HepG2 (cell line): ENCODE results near the gene TOMM6. TPM values are rescaled to one million over a fixed set of nuclear protein-coding genes. Genes with fewer than 3 reads are reported as not detected.

Source experiments
- AGO1 ChIP-seq: fragments of 200-400 bp; formaldehyde crosslinking; IDR thresholded peaks from 2 replicates; pipeline ENCODE4 v1.6.1; 2017; ENCODE audit warnings: mild to moderate bottlenecking, low read depth, low read length, moderate library complexity; ENCODE audit not compliant: poor library complexity, severe bottlenecking
- CEBPG ChIP-seq: IDR thresholded peaks from 2 replicates; pipeline ENCODE4 v1.6.1; 2016
- GZF1 ChIP-seq: sonication (generic); formaldehyde crosslinking; IDR thresholded peaks from 2 replicates; pipeline ENCODE4 v1.5.1; 2020; ENCODE audit warnings: mild to moderate bottlenecking, missing genetic modification reagents
- HIVEP1 ChIP-seq: sonication (generic); formaldehyde crosslinking; IDR thresholded peaks from 2 replicates; pipeline ENCODE4 v1.4.0; 2020; ENCODE audit warnings: mild to moderate bottlenecking, missing genetic modification reagents
- HMG20A ChIP-seq: IDR thresholded peaks from 2 replicates; pipeline ENCODE4 v1.6.1; 2016; ENCODE audit warnings: borderline replicate concordance
- NFE2 ChIP-seq: sonication (generic); formaldehyde crosslinking; IDR thresholded peaks from 2 replicates; pipeline ENCODE4 v1.4.0; 2020; ENCODE audit warnings: missing genetic modification reagents
- SIX4 ChIP-seq: sonication (generic); formaldehyde crosslinking; IDR thresholded peaks from 2 replicates; pipeline ENCODE4 v1.4.0; 2020; ENCODE audit warnings: missing genetic modification reagents
- ZNF160 ChIP-seq: sonication (generic); formaldehyde crosslinking; IDR thresholded peaks from 2 replicates; pipeline ENCODE4 v1.8.0; 2022; ENCODE audit warnings: mild to moderate bottlenecking, inconsistent platforms, missing genetic modification reagents
- ZNF30 ChIP-seq: sonication (generic); formaldehyde crosslinking; IDR thresholded peaks from 2 replicates; pipeline ENCODE4 v1.5.0; 2020; ENCODE audit warnings: mild to moderate bottlenecking, missing genetic modification reagents
- ZNF619 ChIP-seq: sonication (generic); formaldehyde crosslinking; IDR thresholded peaks from 2 replicates; pipeline ENCODE4 v1.4.0; 2020; ENCODE audit warnings: mild to moderate bottlenecking, missing genetic modification reagents
- ZNF772 ChIP-seq: sonication (generic); formaldehyde crosslinking; IDR thresholded peaks from 2 replicates; pipeline ENCODE4 v1.5.0; 2020; ENCODE audit warnings: mild to moderate bottlenecking, missing genetic modification reagents
- ZNF782 ChIP-seq: sonication (generic); formaldehyde crosslinking; IDR thresholded peaks from 2 replicates; pipeline ENCODE4 v1.4.0; 2020; ENCODE audit warnings: missing genetic modification reagents, mild to moderate bottlenecking, borderline replicate concordance
- ZSCAN25 ChIP-seq: sonication (generic); formaldehyde crosslinking; IDR thresholded peaks from 2 replicates; pipeline ENCODE4 v1.8.0; 2022; ENCODE audit warnings: mild to moderate bottlenecking, missing genetic modification reagents
- polyA plus RNA-seq, 8 experiments: library from polyadenylated mRNA; depleted of rRNA in 3 of 8; stranded (reverse) in 7 of 8; unstranded in 1 of 8; fragments of >200 nt; fragmentation: Illumina TruSeq in 4 of 8; extraction: Trizol in 4 of 8; gene quantifications; 2 replicates each; pipeline versions ENCODE4 v1.2.1 to v1.2.3, GENCODE V29; 2011 to 2016; ENCODE audit warnings: low read depth in 4 of 8, missing spikeins in 1 of 8, mixed read lengths in 1 of 8; ENCODE audit not compliant: insufficient read depth in 1 of 8
- total RNA-seq, 5 experiments: library from RNA; depleted of rRNA; stranded (reverse); fragments of >200 nt; fragmentation: Illumina TruSeq; extraction: Trizol; gene quantifications; 2 replicates each; pipeline ENCODE4 v1.2.3, GENCODE V29; 2016; ENCODE audit warnings: low read depth in 1 of 5
- TF ChIP-seq, protein P1 (sequence below): sonication (generic); formaldehyde crosslinking; IDR thresholded peaks from 2 replicates; pipeline ENCODE4 v1.8.0; 2023; ENCODE audit warnings: mild to moderate bottlenecking, missing genetic modification reagents
- TF ChIP-seq, protein P2 (sequence below): sonication (generic); formaldehyde crosslinking; IDR thresholded peaks from 2 replicates; pipeline ENCODE4 v1.4.0; 2020; ENCODE audit warnings: mild to moderate bottlenecking, missing genetic modification reagents, borderline replicate concordance
- TF ChIP-seq, protein P3 (sequence below): sonication (generic); formaldehyde crosslinking; IDR thresholded peaks from 2 replicates; pipeline ENCODE4 v1.5.0; 2020; ENCODE audit warnings: missing genetic modification reagents
- TF ChIP-seq, protein P4 (sequence below): sonication (generic); formaldehyde crosslinking; IDR thresholded peaks from 2 replicates; pipeline ENCODE4 v1.4.0; 2020; ENCODE audit warnings: mild to moderate bottlenecking, low read depth, missing genetic modification reagents
- TF ChIP-seq, protein P5 (sequence below): sonication (generic); formaldehyde crosslinking; IDR thresholded peaks from 2 replicates; pipeline ENCODE4 v1.4.0; 2020; ENCODE audit warnings: missing genetic modification reagents, mild to moderate bottlenecking, borderline replicate concordance

The TOMM6 gene
- total and polyA plus RNA-seq, 2 of the 13 experiments (the other 11 are each of a cell fraction or from before 2014, with no cell fraction given): 320 to 321 TPM

DNA sequence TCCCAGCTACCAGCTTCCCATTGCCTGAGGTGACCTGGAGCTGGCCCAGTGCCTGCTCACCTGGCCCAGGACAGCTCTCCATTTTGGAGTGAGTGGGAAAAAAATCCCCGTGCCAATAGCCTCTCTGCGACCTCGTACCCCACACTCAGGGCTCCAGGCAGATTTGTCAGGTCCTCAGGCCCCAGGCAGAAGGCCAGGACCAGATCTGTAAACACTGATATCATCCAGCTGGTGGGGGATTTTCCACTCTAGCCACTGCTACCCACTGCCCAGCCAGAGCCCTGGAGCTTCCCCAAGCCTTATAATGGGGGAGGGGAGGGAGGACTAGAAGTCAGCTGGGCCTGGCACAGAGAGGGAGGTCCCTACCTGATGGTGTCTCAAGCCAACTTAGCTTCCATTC, 39.0 kb upstream of the TOMM6 start (continued):
- TF ChIP-seq AGO1 (no peak), ZSCAN25 (CRISPR knock-in tag) (no peak), GZF1 (CRISPR knock-in tag) (no peak), ZNF30 (no peak), HMG20A (CRISPR knock-in tag) (no peak), SIX4 (CRISPR knock-in tag) (no peak), ZNF772 (no peak), NFE2 (CRISPR knock-in tag) (no peak), ZNF782 (CRISPR knock-in tag) (no peak), ZNF160 (CRISPR knock-in tag) (no peak), HIVEP1 (CRISPR knock-in tag) (no peak), ZNF619 (CRISPR knock-in tag) (no peak), CEBPG (CRISPR knock-in tag) (no peak)
- TF ChIP-seq, protein P1, sequence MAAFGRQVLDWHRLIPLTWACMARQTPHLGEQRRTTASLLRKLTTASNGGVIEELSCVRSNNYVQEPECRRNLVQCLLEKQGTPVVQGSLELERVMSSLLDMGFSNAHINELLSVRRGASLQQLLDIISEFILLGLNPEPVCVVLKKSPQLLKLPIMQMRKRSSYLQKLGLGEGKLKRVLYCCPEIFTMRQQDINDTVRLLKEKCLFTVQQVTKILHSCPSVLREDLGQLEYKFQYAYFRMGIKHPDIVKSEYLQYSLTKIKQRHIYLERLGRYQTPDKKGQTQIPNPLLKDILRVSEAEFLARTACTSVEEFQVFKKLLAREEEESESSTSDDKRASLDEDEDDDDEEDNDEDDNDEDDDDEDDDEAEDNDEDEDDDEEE: no peak
- TF ChIP-seq, protein P2, sequence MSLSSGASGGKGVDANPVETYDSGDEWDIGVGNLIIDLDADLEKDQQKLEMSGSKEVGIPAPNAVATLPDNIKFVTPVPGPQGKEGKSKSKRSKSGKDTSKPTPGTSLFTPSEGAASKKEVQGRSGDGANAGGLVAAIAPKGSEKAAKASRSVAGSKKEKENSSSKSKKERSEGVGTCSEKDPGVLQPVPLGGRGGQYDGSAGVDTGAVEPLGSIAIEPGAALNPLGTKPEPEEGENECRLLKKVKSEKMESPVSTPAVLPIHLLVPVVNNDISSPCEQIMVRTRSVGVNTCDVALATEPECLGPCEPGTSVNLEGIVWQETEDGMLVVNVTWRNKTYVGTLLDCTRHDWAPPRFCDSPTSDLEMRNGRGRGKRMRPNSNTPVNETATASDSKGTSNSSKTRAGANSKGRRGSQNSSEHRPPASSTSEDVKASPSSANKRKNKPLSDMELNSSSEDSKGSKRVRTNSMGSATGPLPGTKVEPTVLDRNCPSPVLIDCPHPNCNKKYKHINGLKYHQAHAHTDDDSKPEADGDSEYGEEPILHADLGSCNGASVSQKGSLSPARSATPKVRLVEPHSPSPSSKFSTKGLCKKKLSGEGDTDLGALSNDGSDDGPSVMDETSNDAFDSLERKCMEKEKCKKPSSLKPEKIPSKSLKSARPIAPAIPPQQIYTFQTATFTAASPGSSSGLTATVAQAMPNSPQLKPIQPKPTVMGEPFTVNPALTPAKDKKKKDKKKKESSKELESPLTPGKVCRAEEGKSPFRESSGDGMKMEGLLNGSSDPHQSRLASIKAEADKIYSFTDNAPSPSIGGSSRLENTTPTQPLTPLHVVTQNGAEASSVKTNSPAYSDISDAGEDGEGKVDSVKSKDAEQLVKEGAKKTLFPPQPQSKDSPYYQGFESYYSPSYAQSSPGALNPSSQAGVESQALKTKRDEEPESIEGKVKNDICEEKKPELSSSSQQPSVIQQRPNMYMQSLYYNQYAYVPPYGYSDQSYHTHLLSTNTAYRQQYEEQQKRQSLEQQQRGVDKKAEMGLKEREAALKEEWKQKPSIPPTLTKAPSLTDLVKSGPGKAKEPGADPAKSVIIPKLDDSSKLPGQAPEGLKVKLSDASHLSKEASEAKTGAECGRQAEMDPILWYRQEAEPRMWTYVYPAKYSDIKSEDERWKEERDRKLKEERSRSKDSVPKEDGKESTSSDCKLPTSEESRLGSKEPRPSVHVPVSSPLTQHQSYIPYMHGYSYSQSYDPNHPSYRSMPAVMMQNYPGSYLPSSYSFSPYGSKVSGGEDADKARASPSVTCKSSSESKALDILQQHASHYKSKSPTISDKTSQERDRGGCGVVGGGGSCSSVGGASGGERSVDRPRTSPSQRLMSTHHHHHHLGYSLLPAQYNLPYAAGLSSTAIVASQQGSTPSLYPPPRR (CRISPR knock-in tag): no peak
- TF ChIP-seq, protein P3, sequence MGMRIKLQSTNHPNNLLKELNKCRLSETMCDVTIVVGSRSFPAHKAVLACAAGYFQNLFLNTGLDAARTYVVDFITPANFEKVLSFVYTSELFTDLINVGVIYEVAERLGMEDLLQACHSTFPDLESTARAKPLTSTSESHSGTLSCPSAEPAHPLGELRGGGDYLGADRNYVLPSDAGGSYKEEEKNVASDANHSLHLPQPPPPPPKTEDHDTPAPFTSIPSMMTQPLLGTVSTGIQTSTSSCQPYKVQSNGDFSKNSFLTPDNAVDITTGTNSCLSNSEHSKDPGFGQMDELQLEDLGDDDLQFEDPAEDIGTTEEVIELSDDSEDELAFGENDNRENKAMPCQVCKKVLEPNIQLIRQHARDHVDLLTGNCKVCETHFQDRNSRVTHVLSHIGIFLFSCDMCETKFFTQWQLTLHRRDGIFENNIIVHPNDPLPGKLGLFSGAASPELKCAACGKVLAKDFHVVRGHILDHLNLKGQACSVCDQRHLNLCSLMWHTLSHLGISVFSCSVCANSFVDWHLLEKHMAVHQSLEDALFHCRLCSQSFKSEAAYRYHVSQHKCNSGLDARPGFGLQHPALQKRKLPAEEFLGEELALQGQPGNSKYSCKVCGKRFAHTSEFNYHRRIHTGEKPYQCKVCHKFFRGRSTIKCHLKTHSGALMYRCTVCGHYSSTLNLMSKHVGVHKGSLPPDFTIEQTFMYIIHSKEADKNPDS (CRISPR knock-in tag): no peak
- TF ChIP-seq, protein P4, sequence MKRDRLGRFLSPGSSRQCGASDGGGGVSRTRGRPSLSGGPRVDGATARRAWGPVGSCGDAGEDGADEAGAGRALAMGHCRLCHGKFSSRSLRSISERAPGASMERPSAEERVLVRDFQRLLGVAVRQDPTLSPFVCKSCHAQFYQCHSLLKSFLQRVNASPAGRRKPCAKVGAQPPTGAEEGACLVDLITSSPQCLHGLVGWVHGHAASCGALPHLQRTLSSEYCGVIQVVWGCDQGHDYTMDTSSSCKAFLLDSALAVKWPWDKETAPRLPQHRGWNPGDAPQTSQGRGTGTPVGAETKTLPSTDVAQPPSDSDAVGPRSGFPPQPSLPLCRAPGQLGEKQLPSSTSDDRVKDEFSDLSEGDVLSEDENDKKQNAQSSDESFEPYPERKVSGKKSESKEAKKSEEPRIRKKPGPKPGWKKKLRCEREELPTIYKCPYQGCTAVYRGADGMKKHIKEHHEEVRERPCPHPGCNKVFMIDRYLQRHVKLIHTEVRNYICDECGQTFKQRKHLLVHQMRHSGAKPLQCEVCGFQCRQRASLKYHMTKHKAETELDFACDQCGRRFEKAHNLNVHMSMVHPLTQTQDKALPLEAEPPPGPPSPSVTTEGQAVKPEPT (CRISPR knock-in tag): no peak
- TF ChIP-seq, protein P5, sequence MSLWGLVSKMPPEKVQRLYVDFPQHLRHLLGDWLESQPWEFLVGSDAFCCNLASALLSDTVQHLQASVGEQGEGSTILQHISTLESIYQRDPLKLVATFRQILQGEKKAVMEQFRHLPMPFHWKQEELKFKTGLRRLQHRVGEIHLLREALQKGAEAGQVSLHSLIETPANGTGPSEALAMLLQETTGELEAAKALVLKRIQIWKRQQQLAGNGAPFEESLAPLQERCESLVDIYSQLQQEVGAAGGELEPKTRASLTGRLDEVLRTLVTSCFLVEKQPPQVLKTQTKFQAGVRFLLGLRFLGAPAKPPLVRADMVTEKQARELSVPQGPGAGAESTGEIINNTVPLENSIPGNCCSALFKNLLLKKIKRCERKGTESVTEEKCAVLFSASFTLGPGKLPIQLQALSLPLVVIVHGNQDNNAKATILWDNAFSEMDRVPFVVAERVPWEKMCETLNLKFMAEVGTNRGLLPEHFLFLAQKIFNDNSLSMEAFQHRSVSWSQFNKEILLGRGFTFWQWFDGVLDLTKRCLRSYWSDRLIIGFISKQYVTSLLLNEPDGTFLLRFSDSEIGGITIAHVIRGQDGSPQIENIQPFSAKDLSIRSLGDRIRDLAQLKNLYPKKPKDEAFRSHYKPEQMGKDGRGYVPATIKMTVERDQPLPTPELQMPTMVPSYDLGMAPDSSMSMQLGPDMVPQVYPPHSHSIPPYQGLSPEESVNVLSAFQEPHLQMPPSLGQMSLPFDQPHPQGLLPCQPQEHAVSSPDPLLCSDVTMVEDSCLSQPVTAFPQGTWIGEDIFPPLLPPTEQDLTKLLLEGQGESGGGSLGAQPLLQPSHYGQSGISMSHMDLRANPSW (CRISPR knock-in tag): no peak
